Thyroid gland (tissue), 4 donors: Measurements from ENCODE around the gene LAD1. TPM values are rescaled to one million over a fixed set of nuclear protein-coding genes. Genes with fewer than 3 reads are reported as not detected.

Experiments used
- DNase-seq, 2 donors: peaks; one replicate each; pipeline ENCODE4 v3.0.0-alpha.2; 2019
- H3K27ac ChIP-seq, 3 donors: fragments of 200-600 bp; sonication (generic); 1 replicate in 2 of 3; 2 replicates in 1 of 3; pipeline ENCODE4 v1.5.1; 2016 to 2019; ENCODE audit warnings: mild to moderate bottlenecking in 1 of 3, moderate library complexity in 1 of 3
- H3K27me3 ChIP-seq: fragments of 200-600 bp; sonication (generic); one replicate; pipeline ENCODE4 v1.5.1; 2019
- H3K36me3 ChIP-seq, 2 donors: fragments of 200-600 bp; sonication (generic); one replicate each; pipeline ENCODE4 v1.5.1; 2016 to 2019
- H3K4me1 ChIP-seq, 2 donors: fragments of 200-600 bp; sonication (generic); one replicate each; pipeline ENCODE4 v1.5.1; 2017 to 2019
- H3K4me3 ChIP-seq, 3 donors: fragments of 200-600 bp; sonication (generic); replicated peaks in 1 of 3; 1 replicate in 2 of 3; 2 replicates in 1 of 3; pipeline ENCODE4 v1.5.1; 2016; ENCODE audit warnings: mild to moderate bottlenecking in 1 of 3
- H3K9me3 ChIP-seq: fragments of 200-600 bp; sonication (generic); one replicate; pipeline ENCODE4 v1.5.1; 2017
- CTCF ChIP-seq, 6 experiments: fragments of 200-600 bp in 3 of 6; fragments of 450-650 bp in 3 of 6; sonication (generic) in 3 of 6; IDR thresholded peaks; one replicate each; pipeline ENCODE4 v1.5.1; 2016 to 2019; ENCODE audit warnings: antibody characterized with exemption in 6 of 6, mild to moderate bottlenecking in 2 of 6, inconsistent platforms in 1 of 6, moderate library complexity in 1 of 6
- POLR2A ChIP-seq, 2 donors: fragments of 450-650 bp; IDR thresholded peaks; one replicate each; pipeline ENCODE4 v1.6.1; 2017; ENCODE audit warnings: antibody characterized with exemption in 2 of 2, mild to moderate bottlenecking in 2 of 2, moderate library complexity in 1 of 2
- WGBS, 2 donors: methylation state at CpG; one replicate each; pipeline ENCODE4 v1.1.5; 2017; 5-methylcytosine and 5-hydroxymethylcytosine counted together
- intact Hi-C: fragments of 100-400 bp; cut with DNase I; formaldehyde crosslinking; loops from one replicate; pipeline ENCODE4 v1.15.1; 2023
- total RNA-seq, 4 donors: library from RNA; depleted of rRNA; stranded (reverse); fragments of >200 nt; gene quantifications; one replicate each; pipeline ENCODE4 v1.2.3, GENCODE V29; 2016

The LAD1 gene
- total RNA-seq, 4 donors from 2014 or later: 2.9 to 7.4 (median 5.1) TPM

GRCh38 chr1:201419746-201420607, 20.9 kb upstream of the LAD1 start:
- intact Hi-C loops: no loop called here
- H3K4me1 ChIP-seq: no peaks in the 10 kb centered on the region
- no peak for TF ChIP-seq POLR2A (IDR thresholded peaks at IDR 0.05)
- TF ChIP-seq CTCF (IDR thresholded peaks at IDR 0.05): no peak

GRCh38 chr1:201419256-201419655, 20.1 kb upstream of the LAD1 start:
- Histone ChIP-seq H3K9me3 (no peaks in the 10 kb centered on the region), H3K27me3 (no peaks in the 10 kb centered on the region), H3K27ac (no peak overlapping the region), H3K36me3 (no peaks in the 10 kb centered on the region), H3K4me3 (no peak overlapping the region), H3K4me1 (no peaks in the 10 kb centered on the region)
- DNase-seq: no peak
- no peak for TF ChIP-seq CTCF (IDR thresholded peaks at IDR 0.05)
- no peak for TF ChIP-seq POLR2A (IDR thresholded peaks at IDR 0.05)
- 85 to 89% methylated on average over 4 of the region's 4 CpGs for WGBS, 2 donors
- intact Hi-C loops: no loop called here

More at GRCh38 chr1:201419746-201420607, 20.9 kb upstream of the LAD1 start:
- WGBS, 2 donors: 73 to 80% methylated on average over 9 to 11 of the region's 12 CpGs
- DNase-seq: no peak
- no peaks in the 10 kb centered on the region for H3K9me3 ChIP-seq
- H3K27me3 ChIP-seq: no peaks in the 10 kb centered on the region
- no peak overlapping the region for H3K4me3 ChIP-seq
- H3K27ac ChIP-seq: no peak overlapping the region
- no peaks in the 10 kb centered on the region for H3K36me3 ChIP-seq

- no peaks in the 10 kb centered on the region for H3K9me3 ChIP-seq
- H3K4me1 ChIP-seq: no peaks in the 10 kb centered on the region
- intact Hi-C loops: no loop called here
- TF ChIP-seq CTCF (IDR thresholded peaks at IDR 0.05) (no peak), POLR2A (IDR thresholded peaks at IDR 0.05) (no peak)
- no peak for DNase-seq
- WGBS, 2 donors: 97% methylated on average over 3 of the region's 3 CpGs
- H3K4me3 ChIP-seq: no peak overlapping the region
- no peak overlapping the region for H3K27ac ChIP-seq
- no peaks in the 10 kb centered on the region for H3K36me3 ChIP-seq
- no peaks in the 10 kb centered on the region for H3K27me3 ChIP-seq
These were observed 19.3 kb upstream of the LAD1 start for GRCh38 chr1:201418461-201418860.

GRCh38 chr1:201414051-201414738, 15.1 kb upstream of the LAD1 start:
- Histone ChIP-seq H3K4me3 (no peak overlapping the region), H3K9me3 (no peaks in the 10 kb centered on the region), H3K27ac (no peak overlapping the region), H3K27me3 (no peaks in the 10 kb centered on the region), H3K4me1 (no peaks in the 10 kb centered on the region), H3K36me3 (no peaks in the 10 kb centered on the region)
- intact Hi-C loops: no loop called here
- WGBS, 2 donors: 89 to 97% methylated on average over 13 to 15 of the region's 15 CpGs
- DNase-seq: no peak
- TF ChIP-seq CTCF (IDR thresholded peaks at IDR 0.05) (no peak), POLR2A (IDR thresholded peaks at IDR 0.05) (no peak)

GRCh38 chr1:201411292-201411691, 12.2 kb upstream of the LAD1 start:
- no peak for TF ChIP-seq CTCF (IDR thresholded peaks at IDR 0.05)
- TF ChIP-seq POLR2A (IDR thresholded peaks at IDR 0.05): no peak
- Histone ChIP-seq H3K4me1 (no peaks in the 10 kb centered on the region), H3K36me3 (no peaks in the 10 kb centered on the region), H3K9me3 (no peaks in the 10 kb centered on the region), H3K27ac (no peak overlapping the region), H3K27me3 (no peaks in the 10 kb centered on the region), H3K4me3 (no peak overlapping the region)
- intact Hi-C loops: no loop called here
- DNase-seq: no peak
- 93 to 98% methylated on average over 11 to 12 of the region's 12 CpGs for WGBS, 2 donors
